ENCODE results near the gene SCN2B.

Gene SCN2B

GRCh38 chr11:118154641-118155040 is 21.8 kb downstream of the SCN2B start:
- no peak overlapping the region for H3K4me3 ChIP-seq (ENCODE audit: low read length)
- H3K27me3 ChIP-seq (ENCODE audit: control insufficient read depth, insufficient read depth, low read length), result peaks cover 94% of the 10 kb centered on the region
- H3K4me1 ChIP-seq (ENCODE audit: control insufficient read depth, insufficient read depth, low read length), result peaks cover 13% of the 10 kb centered on the region
- no peaks in the 10 kb centered on the region for H3K36me3 ChIP-seq (ENCODE audit: control insufficient read depth, insufficient read depth, low read length)
- no peaks in the 10 kb centered on the region for H3K9me3 ChIP-seq (ENCODE audit: control insufficient read depth, low read length)
- no peak overlapping the region for H3K9ac ChIP-seq (ENCODE audit: low read length)

- Histone ChIP-seq H3K36me3 (ENCODE audit: control insufficient read depth, insufficient read depth, low read length) (no peaks in the 10 kb centered on the region), H3K4me1 (ENCODE audit: control insufficient read depth, insufficient read depth, low read length) (peaks cover 13% of the 10 kb centered on the region), H3K9ac (ENCODE audit: low read length) (no peak overlapping the region), H3K9me3 (ENCODE audit: control insufficient read depth, low read length) (no peaks in the 10 kb centered on the region), H3K27me3 (ENCODE audit: control insufficient read depth, insufficient read depth, low read length) (peaks cover 97% of the 10 kb centered on the region), H3K4me3 (ENCODE audit: low read length) (no peak overlapping the region)
Observed at GRCh38 chr11:118153976-118154375, 22.5 kb downstream of the SCN2B start.

GRCh38 chr11:118153516-118153915 is 22.9 kb downstream of the SCN2B start:
- Histone ChIP-seq H3K36me3 (ENCODE audit: control insufficient read depth, insufficient read depth, low read length) (no peaks in the 10 kb centered on the region), H3K9me3 (ENCODE audit: control insufficient read depth, low read length) (no peaks in the 10 kb centered on the region), H3K9ac (ENCODE audit: low read length) (no peak overlapping the region), H3K4me3 (ENCODE audit: low read length) (no peak overlapping the region), H3K27me3 (ENCODE audit: control insufficient read depth, insufficient read depth, low read length) (peaks cover 96% of the 10 kb centered on the region), H3K4me1 (ENCODE audit: control insufficient read depth, insufficient read depth, low read length) (peaks cover 13% of the 10 kb centered on the region)

- no peak within 1 kb of the TSS for H3K9ac ChIP-seq (ENCODE audit: low read length)
- no peaks in the 10 kb centered on the region for H3K36me3 ChIP-seq (ENCODE audit: control insufficient read depth, insufficient read depth, low read length)
- H3K27me3 ChIP-seq (ENCODE audit: control insufficient read depth, insufficient read depth, low read length), result peaks cover 94% of the 10 kb centered on the region
- H3K4me1 ChIP-seq (ENCODE audit: control insufficient read depth, insufficient read depth, low read length), result peaks cover 13% of the 10 kb centered on the region
- peak within 1 kb of the TSS; percentile 31 for H3K4me3 ChIP-seq (ENCODE audit: low read length)
- no peaks in the 10 kb centered on the region for H3K9me3 ChIP-seq (ENCODE audit: control insufficient read depth, low read length)
Observed at GRCh38 chr11:118152552-118153471, 23.6 kb downstream of the SCN2B start, which contains the start of gene SCN4B. TSS of gene SCN4B (minus strand) at chr11:118152823. CDS start at chr11:118152673, 150 bp downstream.

GRCh38 chr11:118152020-118152551 is 24.4 kb downstream of the SCN2B start:
- Histone ChIP-seq H3K9ac (ENCODE audit: low read length) (no peak overlapping the region), H3K27me3 (ENCODE audit: control insufficient read depth, insufficient read depth, low read length) (peaks cover 92% of the 10 kb centered on the region), H3K4me3 (ENCODE audit: low read length) (no peak overlapping the region), H3K36me3 (ENCODE audit: control insufficient read depth, insufficient read depth, low read length) (no peaks in the 10 kb centered on the region), H3K9me3 (ENCODE audit: control insufficient read depth, low read length) (no peaks in the 10 kb centered on the region), H3K4me1 (ENCODE audit: control insufficient read depth, insufficient read depth, low read length) (peaks cover 13% of the 10 kb centered on the region)

GRCh38 chr11:118151431-118151830 is 25.0 kb downstream of the SCN2B start:
- no peaks in the 10 kb centered on the region for H3K9me3 ChIP-seq (ENCODE audit: control insufficient read depth, low read length)
- peaks cover 88% of the 10 kb centered on the region for H3K27me3 ChIP-seq (ENCODE audit: control insufficient read depth, insufficient read depth, low read length)
- no peak overlapping the region for H3K9ac ChIP-seq (ENCODE audit: low read length)
- peaks cover 13% of the 10 kb centered on the region for H3K4me1 ChIP-seq (ENCODE audit: control insufficient read depth, insufficient read depth, low read length)
- H3K4me3 ChIP-seq (ENCODE audit: low read length), result no peak overlapping the region
- H3K36me3 ChIP-seq (ENCODE audit: control insufficient read depth, insufficient read depth, low read length), result no peaks in the 10 kb centered on the region

- Histone ChIP-seq H3K27me3 (ENCODE audit: control insufficient read depth, insufficient read depth, low read length) (peaks cover 74% of the 10 kb centered on the region), H3K9ac (ENCODE audit: low read length) (no peak overlapping the region), H3K4me1 (ENCODE audit: control insufficient read depth, insufficient read depth, low read length) (peaks cover 13% of the 10 kb centered on the region), H3K36me3 (ENCODE audit: control insufficient read depth, insufficient read depth, low read length) (no peaks in the 10 kb centered on the region), H3K4me3 (ENCODE audit: low read length) (no peak overlapping the region), H3K9me3 (ENCODE audit: control insufficient read depth, low read length) (no peaks in the 10 kb centered on the region)
Observed at GRCh38 chr11:118149493-118149892, 26.9 kb downstream of the SCN2B start.

- H3K4me3 ChIP-seq (ENCODE audit: low read length), result no peak overlapping the region
- no peaks in the 10 kb centered on the region for H3K9me3 ChIP-seq (ENCODE audit: control insufficient read depth, low read length)
- H3K9ac ChIP-seq (ENCODE audit: low read length), result no peak overlapping the region
- H3K27me3 ChIP-seq (ENCODE audit: control insufficient read depth, insufficient read depth, low read length), result peaks cover 69% of the 10 kb centered on the region
- no peaks in the 10 kb centered on the region for H3K36me3 ChIP-seq (ENCODE audit: control insufficient read depth, insufficient read depth, low read length)
- H3K4me1 ChIP-seq (ENCODE audit: control insufficient read depth, insufficient read depth, low read length), result peaks cover 13% of the 10 kb centered on the region
Observed at GRCh38 chr11:118148856-118149255, 27.6 kb downstream of the SCN2B start.

- Histone ChIP-seq H3K4me3 (ENCODE audit: low read length) (no peak overlapping the region), H3K9me3 (ENCODE audit: control insufficient read depth, low read length) (no peaks in the 10 kb centered on the region), H3K9ac (ENCODE audit: low read length) (no peak overlapping the region), H3K36me3 (ENCODE audit: control insufficient read depth, insufficient read depth, low read length) (no peaks in the 10 kb centered on the region), H3K4me1 (ENCODE audit: control insufficient read depth, insufficient read depth, low read length) (peaks cover 13% of the 10 kb centered on the region), H3K27me3 (ENCODE audit: control insufficient read depth, insufficient read depth, low read length) (peaks cover 70% of the 10 kb centered on the region)
Observed at GRCh38 chr11:118148240-118148639, 28.2 kb downstream of the SCN2B start.

- H3K36me3 ChIP-seq (ENCODE audit: control insufficient read depth, insufficient read depth, low read length), result no peaks in the 10 kb centered on the region
- H3K9me3 ChIP-seq (ENCODE audit: control insufficient read depth, low read length), result no peaks in the 10 kb centered on the region
- no peak overlapping the region for H3K9ac ChIP-seq (ENCODE audit: low read length)
- H3K4me1 ChIP-seq (ENCODE audit: control insufficient read depth, insufficient read depth, low read length), result peaks cover 8% of the 10 kb centered on the region
- H3K27me3 ChIP-seq (ENCODE audit: control insufficient read depth, insufficient read depth, low read length), result peaks cover 70% of the 10 kb centered on the region
- H3K4me3 ChIP-seq (ENCODE audit: low read length), result no peak overlapping the region
Observed at GRCh38 chr11:118147502-118147901, 28.9 kb downstream of the SCN2B start.

GRCh38 chr11:118146554-118146953 is 29.9 kb downstream of the SCN2B start:
- Histone ChIP-seq H3K4me3 (ENCODE audit: low read length) (no peak overlapping the region), H3K9me3 (ENCODE audit: control insufficient read depth, low read length) (no peaks in the 10 kb centered on the region), H3K36me3 (ENCODE audit: control insufficient read depth, insufficient read depth, low read length) (no peaks in the 10 kb centered on the region), H3K9ac (ENCODE audit: low read length) (no peak overlapping the region), H3K27me3 (ENCODE audit: control insufficient read depth, insufficient read depth, low read length) (peaks cover 65% of the 10 kb centered on the region), H3K4me1 (ENCODE audit: control insufficient read depth, insufficient read depth, low read length) (no peaks in the 10 kb centered on the region)

Measured in mucosa of stomach (tissue), 1 donor.